ENCODE measurements around the gene KANSL1.

DNA sequence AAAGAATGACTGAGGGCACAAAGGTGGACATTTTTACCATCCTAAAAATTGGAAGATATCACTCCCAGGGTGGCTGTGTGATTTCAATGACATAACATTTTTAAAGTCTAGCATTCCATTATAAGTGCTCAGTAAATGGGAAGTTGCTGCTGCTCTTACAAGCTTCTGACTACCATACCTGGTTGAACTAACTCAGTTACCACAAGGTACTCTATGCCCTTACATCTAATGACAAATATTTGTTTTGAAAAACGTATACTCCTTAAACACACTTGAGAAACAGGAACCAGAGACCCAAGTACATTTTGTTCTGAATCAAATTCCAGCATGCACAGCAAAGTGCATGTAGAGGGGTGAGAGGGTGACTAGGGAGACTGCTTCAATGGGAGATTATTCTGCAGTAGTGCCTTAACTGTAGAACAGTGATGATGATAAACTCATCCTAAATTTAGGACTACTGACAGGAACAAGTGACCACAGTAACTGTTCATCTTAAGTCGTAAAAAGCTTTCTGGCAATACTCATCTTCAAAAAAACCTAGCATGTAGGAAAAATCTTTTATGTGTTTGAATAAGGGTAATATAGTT is 83.5 kb downstream of the KANSL1 start:
- TF ChIP-seq EZH2phosphoT487 (IDR thresholded peaks at IDR 0.05; ENCODE audit: low read depth, severe bottlenecking, unreplicated experiment) (no peak), EZH2 (IDR thresholded peaks at IDR 0.05; ENCODE audit: borderline replicate concordance) (no peak)

Measured in hepatocyte (in vitro differentiated cells).